Loucy (cell line): Measurements from ENCODE around the gene FGFRL1.

Source experiments
- H2AFZ ChIP-seq: fragments of 200-600 bp; sonication (generic); 2 replicates; pipeline ENCODE4 v1.6.0; 2016; ENCODE audit warnings: antibody characterized with exemption, mild to moderate bottlenecking, low read length, moderate library complexity
- H3F3A ChIP-seq: fragments of 200-600 bp; 2 replicates; pipeline ENCODE4 v1.6.0; 2016; ENCODE audit warnings: antibody characterized with exemption, low read depth, mild to moderate bottlenecking
- H3K27me3 ChIP-seq: fragments of 200-600 bp; sonication (generic); 2 replicates; pipeline ENCODE4 v1.6.1; 2014; ENCODE audit warnings: low read length, mild to moderate bottlenecking; ENCODE audit not compliant: insufficient read depth, poor library complexity, severe bottlenecking
- H3K36me3 ChIP-seq: fragments of 200-600 bp; sonication (generic); 2 replicates; pipeline ENCODE4 v1.6.1; 2016; ENCODE audit warnings: low read length; ENCODE audit not compliant: insufficient read depth
- H3K4me1 ChIP-seq: fragments of 200-600 bp; sonication (generic); 2 replicates; pipeline ENCODE4 v1.5.1; 2014; ENCODE audit warnings: low read length, mild to moderate bottlenecking; ENCODE audit not compliant: insufficient read depth, poor library complexity, severe bottlenecking
- H3K4me2 ChIP-seq: fragments of 200-600 bp; sonication (generic); 2 replicates; pipeline ENCODE4 v1.6.0; 2014; ENCODE audit warnings: antibody characterized with exemption, low read length, low read depth, mild to moderate bottlenecking; ENCODE audit not compliant: poor library complexity, severe bottlenecking
- H3K4me3 ChIP-seq: fragments of 200-600 bp; sonication (generic); 2 replicates; pipeline ENCODE4 v1.5.1; 2014; ENCODE audit warnings: low read length, mild to moderate bottlenecking, mixed read lengths; ENCODE audit not compliant: poor library complexity, severe bottlenecking
- H3K79me2 ChIP-seq: fragments of 200-600 bp; sonication (generic); 2 replicates; pipeline ENCODE4 v1.6.1; 2014; ENCODE audit warnings: low read length; ENCODE audit not compliant: insufficient read depth
- H3K9ac ChIP-seq: fragments of 200-600 bp; sonication (generic); 2 replicates; pipeline ENCODE4 v1.6.0; 2014; ENCODE audit warnings: mild to moderate bottlenecking, low read depth, low read length, moderate library complexity; ENCODE audit not compliant: poor library complexity, severe bottlenecking
- H3K9me2 ChIP-seq: fragments of 200-600 bp; sonication (generic); replicated peaks from 2 replicates; pipeline ENCODE4 v1.6.1; 2016; ENCODE audit warnings: low read depth, low read length, mixed read lengths
- H3K9me3 ChIP-seq: fragments of 200-600 bp; sonication (generic); 2 replicates; pipeline ENCODE4 v1.6.1; 2014; ENCODE audit warnings: mild to moderate bottlenecking, antibody characterized with exemption, low read length, low read depth; ENCODE audit not compliant: insufficient read depth
- H4K20me1 ChIP-seq: fragments of 200-600 bp; sonication (generic); 2 replicates; pipeline ENCODE4 v1.6.0; 2014; ENCODE audit warnings: antibody characterized with exemption, low read length, mild to moderate bottlenecking; ENCODE audit not compliant: insufficient read depth, poor library complexity, severe bottlenecking
- CTCF ChIP-seq: fragments of 200-600 bp; sonication (generic); conservative IDR thresholded peaks from 2 replicates; pipeline ENCODE4 v1.5.1; 2014; ENCODE audit warnings: mild to moderate bottlenecking, antibody characterized with exemption, low read length
- EZH2phosphoT487 ChIP-seq: fragments of 200-600 bp; IDR thresholded peaks from 2 replicates; pipeline ENCODE4 v1.6.1; 2018; ENCODE audit warnings: antibody characterized with exemption, mild to moderate bottlenecking, moderate library complexity, borderline replicate concordance

Gene FGFRL1

GRCh38 chr4:1062419-1062818 is 51.0 kb downstream of the FGFRL1 start:
- H3F3A ChIP-seq, result no peaks in the 10 kb centered on the region
- H3K9ac ChIP-seq, result no peak overlapping the region
- no peak overlapping the region for H3K4me3 ChIP-seq
- no peaks in the 10 kb centered on the region for H3K79me2 ChIP-seq
- H3K9me3 ChIP-seq, result no peaks in the 10 kb centered on the region
- no peaks in the 10 kb centered on the region for H3K27me3 ChIP-seq
- no peaks in the 10 kb centered on the region for H3K36me3 ChIP-seq
- H3K9me2 ChIP-seq, result no peaks in the 10 kb centered on the region
- H4K20me1 ChIP-seq, result no peaks in the 10 kb centered on the region
- TF ChIP-seq EZH2phosphoT487, result no peak
- no peak for TF ChIP-seq CTCF
- no peak overlapping the region for H3K4me2 ChIP-seq
- H3K4me1 ChIP-seq, result no peaks in the 10 kb centered on the region
- H2AFZ ChIP-seq, result no peak overlapping the region

GRCh38 chr4:1065732-1066131 is 54.3 kb downstream of the FGFRL1 start:
- no peak overlapping the region for H3K4me3 ChIP-seq
- no peak overlapping the region for H3K9ac ChIP-seq
- H3K9me2 ChIP-seq, result no peaks in the 10 kb centered on the region
- H4K20me1 ChIP-seq, result no peaks in the 10 kb centered on the region
- H2AFZ ChIP-seq, result no peak overlapping the region
- H3K4me2 ChIP-seq, result no peak overlapping the region
- H3K27me3 ChIP-seq, result no peaks in the 10 kb centered on the region
- no peak for TF ChIP-seq CTCF
- no peak for TF ChIP-seq EZH2phosphoT487
- H3K4me1 ChIP-seq, result no peaks in the 10 kb centered on the region
- H3K36me3 ChIP-seq, result no peaks in the 10 kb centered on the region
- H3F3A ChIP-seq, result no peaks in the 10 kb centered on the region
- H3K9me3 ChIP-seq, result no peaks in the 10 kb centered on the region
- no peaks in the 10 kb centered on the region for H3K79me2 ChIP-seq

GRCh38 chr4:1069394-1069793 is 58.0 kb downstream of the FGFRL1 start:
- no peaks in the 10 kb centered on the region for H4K20me1 ChIP-seq
- H3K27me3 ChIP-seq, result no peaks in the 10 kb centered on the region
- no peak overlapping the region for H3K4me2 ChIP-seq
- H3F3A ChIP-seq, result no peaks in the 10 kb centered on the region
- H3K36me3 ChIP-seq, result no peaks in the 10 kb centered on the region
- no peaks in the 10 kb centered on the region for H3K9me3 ChIP-seq
- no peaks in the 10 kb centered on the region for H3K79me2 ChIP-seq
- TF ChIP-seq EZH2phosphoT487, result no peak
- no peak for TF ChIP-seq CTCF
- H3K4me3 ChIP-seq, result no peak overlapping the region
- H3K4me1 ChIP-seq, result no peaks in the 10 kb centered on the region
- H3K9me2 ChIP-seq, result no peaks in the 10 kb centered on the region
- no peak overlapping the region for H2AFZ ChIP-seq
- no peak overlapping the region for H3K9ac ChIP-seq
